Measurements from ENCODE around the gene CLCC1.

- TF ChIP-seq POLR2A (IDR thresholded peaks at IDR 0.05) (no peak), CTCF (IDR thresholded peaks at IDR 0.05) (no peak)
Measured at GRCh38 chr1:108949044-108949443, 14.2 kb downstream of the CLCC1 start.

Data from adrenal gland (tissue), 5 donors.